ENCODE results near the gene FAM13A. TPM values are rescaled to one million over a fixed set of nuclear protein-coding genes. Genes with fewer than 3 reads are reported as not detected.

Gene FAM13A
- total and polyA plus RNA-seq, 2 experiments from 2014 or later, result 19.3 to 44.2 TPM

DNA sequence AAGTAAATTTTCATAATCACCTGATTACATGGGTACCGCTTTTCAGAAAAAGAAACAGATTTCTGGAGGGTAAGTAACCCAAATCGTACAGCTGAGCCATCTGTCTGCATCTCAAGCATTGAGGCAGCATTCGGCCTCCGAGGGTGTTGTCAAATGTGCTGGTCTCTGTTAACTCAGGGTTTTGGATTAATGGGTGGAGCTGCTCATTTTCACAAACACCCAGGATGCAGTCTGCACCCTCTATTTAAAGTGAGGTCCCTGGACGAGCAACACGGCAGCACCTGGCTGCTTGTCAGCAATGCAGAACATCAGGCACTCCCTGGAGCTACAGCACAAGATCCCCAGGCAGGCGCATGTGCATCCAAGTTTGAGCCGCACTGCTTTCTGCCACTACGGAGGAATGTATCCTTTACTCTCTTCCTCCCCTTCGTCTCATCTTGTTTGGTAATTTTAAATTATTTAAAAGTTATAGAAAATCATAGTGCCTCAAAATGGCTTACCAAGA lies 334.7 kb downstream of the FAM13A start:
- Histone ChIP-seq H3K4me1 (ENCODE audit: insufficient read depth) (no peaks in the 10 kb centered on the region), H3K27me3 (no peaks in the 10 kb centered on the region), H2AFZ (no peak overlapping the region), H3K4me2 (no peak overlapping the region), H3K79me2 (no peaks in the 10 kb centered on the region), H3K9me2 (replicated peaks; ENCODE audit: insufficient read depth) (no peaks in the 10 kb centered on the region), H4K20me1 (ENCODE audit: insufficient read depth, poor library complexity, severe bottlenecking) (no peaks in the 10 kb centered on the region), H3K9me3 (ENCODE audit: low read depth) (peaks cover 2% of the 10 kb centered on the region), H3K27ac (no peak overlapping the region), H3K36me3 (replicated peaks; ENCODE audit: insufficient read depth, low read depth) (no peaks in the 10 kb centered on the region), H3K4me3 (no peak overlapping the region)
- WGBS (ENCODE audit: low lambda C conversion rate, missing lambda C conversion rate), result 95% methylated on average over 10 of the region's 10 CpGs
- DNase-seq (ENCODE audit: low spot score), result no peak
- TF ChIP-seq, protein P1, sequence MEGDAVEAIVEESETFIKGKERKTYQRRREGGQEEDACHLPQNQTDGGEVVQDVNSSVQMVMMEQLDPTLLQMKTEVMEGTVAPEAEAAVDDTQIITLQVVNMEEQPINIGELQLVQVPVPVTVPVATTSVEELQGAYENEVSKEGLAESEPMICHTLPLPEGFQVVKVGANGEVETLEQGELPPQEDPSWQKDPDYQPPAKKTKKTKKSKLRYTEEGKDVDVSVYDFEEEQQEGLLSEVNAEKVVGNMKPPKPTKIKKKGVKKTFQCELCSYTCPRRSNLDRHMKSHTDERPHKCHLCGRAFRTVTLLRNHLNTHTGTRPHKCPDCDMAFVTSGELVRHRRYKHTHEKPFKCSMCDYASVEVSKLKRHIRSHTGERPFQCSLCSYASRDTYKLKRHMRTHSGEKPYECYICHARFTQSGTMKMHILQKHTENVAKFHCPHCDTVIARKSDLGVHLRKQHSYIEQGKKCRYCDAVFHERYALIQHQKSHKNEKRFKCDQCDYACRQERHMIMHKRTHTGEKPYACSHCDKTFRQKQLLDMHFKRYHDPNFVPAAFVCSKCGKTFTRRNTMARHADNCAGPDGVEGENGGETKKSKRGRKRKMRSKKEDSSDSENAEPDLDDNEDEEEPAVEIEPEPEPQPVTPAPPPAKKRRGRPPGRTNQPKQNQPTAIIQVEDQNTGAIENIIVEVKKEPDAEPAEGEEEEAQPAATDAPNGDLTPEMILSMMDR (IDR thresholded peaks at IDR 0.05; ENCODE audit: poor library complexity), result no peak
- TF ChIP-seq EZH2 (IDR thresholded peaks at IDR 0.05; ENCODE audit: borderline replicate concordance) (no peak), EZH2phosphoT487 (IDR thresholded peaks at IDR 0.05; ENCODE audit: low read depth, severe bottlenecking, unreplicated experiment) (no peak)

DNA sequence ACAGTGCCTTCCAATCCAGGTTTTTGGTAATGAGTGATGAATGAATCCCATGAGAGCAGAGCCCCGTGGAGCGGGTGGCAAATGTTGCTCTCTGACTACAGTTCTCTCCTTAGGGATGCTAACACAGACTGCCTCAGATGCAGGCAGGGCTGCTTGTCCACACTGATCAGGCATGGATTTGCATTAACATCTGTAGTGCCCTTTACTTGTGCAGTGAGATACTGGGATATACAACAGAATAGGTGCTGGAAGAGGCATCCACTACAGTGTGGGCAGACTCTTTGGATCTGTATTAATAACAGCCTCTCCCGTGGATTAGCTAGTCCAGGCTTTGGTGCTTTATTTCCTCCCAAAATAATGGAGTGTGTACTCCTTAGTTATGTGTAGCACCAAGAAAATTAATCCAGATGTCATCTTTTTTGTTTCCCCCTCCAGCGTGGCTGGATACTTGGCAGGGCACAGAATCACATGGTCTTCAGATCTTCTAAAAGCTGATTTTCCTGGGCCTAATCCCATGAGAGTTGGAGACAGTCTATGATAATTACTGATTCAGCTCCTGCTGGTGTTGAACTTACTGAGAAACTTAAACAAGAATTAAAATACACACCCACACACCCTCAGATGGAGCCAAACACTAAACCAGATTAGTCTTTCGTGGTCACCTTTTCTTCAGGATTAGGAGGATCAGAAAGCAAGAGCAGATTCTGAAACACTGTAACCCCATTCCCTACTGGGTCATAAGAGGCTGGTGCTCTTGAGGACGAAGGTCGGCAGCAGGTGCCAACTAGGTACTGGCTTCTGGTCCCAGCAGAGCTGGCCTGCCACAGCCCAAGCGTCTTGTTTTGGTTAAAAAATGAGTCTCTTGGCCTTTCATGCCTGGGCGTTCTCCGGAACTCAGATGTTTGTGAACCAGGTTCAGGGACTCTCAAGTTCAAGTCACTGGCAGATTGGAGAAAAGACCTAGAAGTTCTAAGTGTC lies 336.2 kb downstream of the FAM13A start:
- H3K27me3 ChIP-seq, result no peaks in the 10 kb centered on the region
- no peak for DNase-seq (ENCODE audit: low spot score)
- no peaks in the 10 kb centered on the region for H4K20me1 ChIP-seq (ENCODE audit: insufficient read depth, poor library complexity, severe bottlenecking)
- no peaks in the 10 kb centered on the region for H3K4me1 ChIP-seq (ENCODE audit: insufficient read depth)
- H3K27ac ChIP-seq, result no peak overlapping the region
- H3K4me3 ChIP-seq, result no peak overlapping the region
- H3K36me3 ChIP-seq (replicated peaks; ENCODE audit: insufficient read depth, low read depth), result no peaks in the 10 kb centered on the region
- TF ChIP-seq, protein P1 (IDR thresholded peaks at IDR 0.05; ENCODE audit: poor library complexity), result no peak
- no peak for TF ChIP-seq EZH2 (IDR thresholded peaks at IDR 0.05; ENCODE audit: borderline replicate concordance)
- no peak for TF ChIP-seq EZH2phosphoT487 (IDR thresholded peaks at IDR 0.05; ENCODE audit: low read depth, severe bottlenecking, unreplicated experiment)
- no peaks in the 10 kb centered on the region for H3K9me2 ChIP-seq (replicated peaks; ENCODE audit: insufficient read depth)
- peaks cover 8% of the 10 kb centered on the region for H3K9me3 ChIP-seq (ENCODE audit: low read depth)
- no peak overlapping the region for H2AFZ ChIP-seq
- WGBS (ENCODE audit: low lambda C conversion rate, missing lambda C conversion rate), result 95% methylated on average over 10 of the region's 10 CpGs
- H3K79me2 ChIP-seq, result no peaks in the 10 kb centered on the region
- no peak overlapping the region for H3K4me2 ChIP-seq

DNA sequence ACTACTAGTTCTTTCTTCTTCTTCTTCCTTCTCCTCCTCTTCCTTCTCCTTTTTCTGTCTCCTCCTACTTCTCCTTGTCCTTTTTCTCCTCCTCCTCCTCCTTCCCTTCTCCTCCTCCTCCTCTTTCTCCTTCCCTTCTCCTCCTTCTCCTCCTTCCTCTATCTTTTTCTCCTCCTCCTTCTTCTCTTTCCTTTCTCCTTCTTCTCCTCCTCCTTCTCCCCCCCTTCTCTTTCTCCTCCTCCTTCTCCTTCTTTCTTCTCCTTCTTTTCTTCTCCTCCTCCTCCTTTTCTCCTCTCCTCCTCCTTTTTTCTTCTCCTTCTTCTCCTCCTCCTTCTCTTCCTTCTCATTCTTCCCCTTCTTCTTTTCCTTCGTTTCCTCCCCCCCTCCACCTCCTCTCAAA lies 337.6 kb downstream of the FAM13A start:
- Histone ChIP-seq H3K4me1 (ENCODE audit: insufficient read depth) (no peaks in the 10 kb centered on the region), H3K27ac (no peak overlapping the region), H3K9me3 (ENCODE audit: low read depth) (peaks cover 8% of the 10 kb centered on the region), H2AFZ (no peak overlapping the region), H3K4me3 (no peak overlapping the region), H3K9me2 (replicated peaks; ENCODE audit: insufficient read depth) (no peaks in the 10 kb centered on the region), H3K36me3 (replicated peaks; ENCODE audit: insufficient read depth, low read depth) (no peaks in the 10 kb centered on the region), H3K27me3 (no peaks in the 10 kb centered on the region), H4K20me1 (ENCODE audit: insufficient read depth, poor library complexity, severe bottlenecking) (no peaks in the 10 kb centered on the region), H3K79me2 (no peaks in the 10 kb centered on the region), H3K4me2 (no peak overlapping the region)
- no peak for DNase-seq (ENCODE audit: low spot score)
- TF ChIP-seq EZH2 (IDR thresholded peaks at IDR 0.05; ENCODE audit: borderline replicate concordance) (no peak), EZH2phosphoT487 (IDR thresholded peaks at IDR 0.05; ENCODE audit: low read depth, severe bottlenecking, unreplicated experiment) (no peak)
- WGBS (ENCODE audit: low lambda C conversion rate, missing lambda C conversion rate), result 89% methylated on average over 1 of the region's 1 CpG

DNA sequence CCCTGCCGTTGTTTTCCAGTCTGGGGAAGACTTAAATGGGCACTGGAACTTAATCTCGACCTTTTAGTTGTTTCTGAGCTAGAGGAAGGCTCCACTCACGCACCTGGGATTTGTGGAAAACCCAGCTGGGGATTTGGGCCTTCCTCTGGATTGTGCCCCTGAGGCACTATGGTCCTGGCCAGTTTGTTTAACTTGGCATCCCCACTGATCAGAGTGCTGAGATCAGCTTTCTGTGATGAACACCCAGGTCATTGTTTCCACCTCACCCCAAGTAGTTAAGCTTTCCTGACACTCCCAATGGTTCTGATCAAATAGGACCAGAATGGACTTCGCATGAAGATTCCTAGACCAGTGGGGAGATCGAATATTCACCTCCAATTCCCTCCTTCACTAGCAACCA lies 338.9 kb downstream of the FAM13A start:
- Histone ChIP-seq H3K27ac (no peak overlapping the region), H3K9me3 (ENCODE audit: low read depth) (peaks cover 8% of the 10 kb centered on the region), H3K36me3 (replicated peaks; ENCODE audit: insufficient read depth, low read depth) (no peaks in the 10 kb centered on the region), H3K79me2 (no peaks in the 10 kb centered on the region), H3K4me2 (no peak overlapping the region), H3K4me3 (no peak overlapping the region), H3K9me2 (replicated peaks; ENCODE audit: insufficient read depth) (no peaks in the 10 kb centered on the region), H4K20me1 (ENCODE audit: insufficient read depth, poor library complexity, severe bottlenecking) (no peaks in the 10 kb centered on the region), H3K4me1 (ENCODE audit: insufficient read depth) (no peaks in the 10 kb centered on the region), H2AFZ (no peak overlapping the region), H3K27me3 (no peaks in the 10 kb centered on the region)
- TF ChIP-seq EZH2phosphoT487 (IDR thresholded peaks at IDR 0.05; ENCODE audit: low read depth, severe bottlenecking, unreplicated experiment), result no peak
- TF ChIP-seq, protein P1 (IDR thresholded peaks at IDR 0.05; ENCODE audit: poor library complexity), result no peak
- TF ChIP-seq EZH2 (IDR thresholded peaks at IDR 0.05; ENCODE audit: borderline replicate concordance), result no peak
- DNase-seq (ENCODE audit: low spot score), result no peak
- WGBS (ENCODE audit: low lambda C conversion rate, missing lambda C conversion rate), result 98% methylated on average over 5 of the region's 5 CpGs

All from hepatocyte (in vitro differentiated cells).